CD14-positive monocyte (primary cell): ENCODE results near the gene CSPG5. TPM values are rescaled to one million over a fixed set of nuclear protein-coding genes. Genes with fewer than 3 reads are reported as not detected.

ENCODE experiments used
- DNase-seq, 3 donors: peaks; one replicate each; pipeline ENCODE4 v3.0.0-alpha.2; 2011 to 2022
- H2AFZ ChIP-seq: 2 replicates; pipeline ENCODE4 v1.6.0; 2012; ENCODE audit warnings: mild to moderate bottlenecking, low read depth, low read length, inconsistent platforms; ENCODE audit not compliant: insufficient read depth, poor library complexity, severe bottlenecking
- H3K27ac ChIP-seq, 2 donors: 1 replicate in 1 of 2; 2 replicates in 1 of 2; pipeline ENCODE4 v1.5.1; 2012 to 2013; ENCODE audit warnings: low read length in 2 of 2, control low read depth in 1 of 2, inconsistent platforms in 1 of 2, low read depth in 1 of 2, mild to moderate bottlenecking in 1 of 2
- H3K27me3 ChIP-seq, 2 donors: one replicate each; pipeline versions ENCODE4 v1.6.0 to v1.6.1; 2011 to 2013; ENCODE audit warnings: low read length in 2 of 2; ENCODE audit not compliant: control insufficient read depth in 2 of 2, insufficient read depth in 2 of 2
- H3K36me3 ChIP-seq, 2 donors: replicated peaks in 1 of 2; 1 replicate in 1 of 2; 2 replicates in 1 of 2; pipeline versions ENCODE4 v1.5.1 to v1.6.1; 2012 to 2013; ENCODE audit warnings: low read length in 2 of 2, control low read depth in 1 of 2, inconsistent platforms in 1 of 2, mild to moderate bottlenecking in 1 of 2; ENCODE audit not compliant: insufficient read depth in 2 of 2, control insufficient read depth in 1 of 2
- H3K4me1 ChIP-seq, 2 donors: 1 replicate in 1 of 2; 2 replicates in 1 of 2; pipeline versions ENCODE4 v1.5.1 to v1.6.1; 2012 to 2013; ENCODE audit warnings: low read length in 2 of 2, control low read depth in 1 of 2, inconsistent platforms in 1 of 2, mild to moderate bottlenecking in 1 of 2, moderate library complexity in 1 of 2; ENCODE audit not compliant: insufficient read depth in 2 of 2, control insufficient read depth in 1 of 2
- H3K4me2 ChIP-seq: replicated peaks from 2 replicates; pipeline ENCODE3; 2012; ENCODE audit warnings: low read length, moderate library complexity, mild to moderate bottlenecking; ENCODE audit not compliant: poor library complexity, severe bottlenecking; ENCODE audit errors: extremely low read depth
- H3K4me3 ChIP-seq, 3 experiments: fragments of 200-600 bp in 1 of 3; sonication (generic) in 1 of 3; replicated peaks in 1 of 3; 1 replicate in 2 of 3; 2 replicates in 1 of 3; pipeline ENCODE4 v1.5.1; 2011 to 2013; ENCODE audit warnings: low read length in 3 of 3, mild to moderate bottlenecking in 3 of 3, control low read depth in 2 of 3, low read depth in 2 of 3, inconsistent platforms in 1 of 3, moderate library complexity in 1 of 3
- H3K79me2 ChIP-seq: 2 replicates; pipeline ENCODE4 v1.6.0; 2012; ENCODE audit warnings: mild to moderate bottlenecking, control low read depth, inconsistent platforms, low read length, moderate library complexity; ENCODE audit not compliant: insufficient read depth
- H3K9ac ChIP-seq: 2 replicates; pipeline ENCODE4 v1.6.0; 2017; ENCODE audit warnings: low read length, mild to moderate bottlenecking; ENCODE audit not compliant: insufficient read depth, poor library complexity, severe bottlenecking
- H3K9me3 ChIP-seq, 2 donors: replicated peaks in 1 of 2; 1 replicate in 1 of 2; 2 replicates in 1 of 2; pipeline versions ENCODE4 v1.5.1 to v1.6.1; 2012 to 2013; ENCODE audit warnings: low read length in 2 of 2, control low read depth in 1 of 2; ENCODE audit not compliant: control insufficient read depth in 1 of 2, insufficient read depth in 1 of 2
- H4K20me1 ChIP-seq: 2 replicates; pipeline ENCODE4 v1.6.0; 2012; ENCODE audit warnings: mild to moderate bottlenecking, low read length, control low read depth, moderate library complexity; ENCODE audit not compliant: insufficient read depth
- H3K27ac Mint-ChIP-seq, 7 donors: one replicate each; pipeline ENCODE4 v1.8.0; 2020; ENCODE audit warnings: mild to moderate bottlenecking in 7 of 7, mixed read lengths in 7 of 7, moderate library complexity in 6 of 7, inconsistent platforms in 2 of 7
- H3K27me3 Mint-ChIP-seq, 3 donors: one replicate each; pipeline ENCODE4 v1.8.0; 2021 to 2022; ENCODE audit warnings: low read depth in 3 of 3, mild to moderate bottlenecking in 3 of 3, mixed read lengths in 3 of 3, moderate library complexity in 3 of 3, inconsistent platforms in 1 of 3
- H3K36me3 Mint-ChIP-seq, 2 donors: one replicate each; pipeline ENCODE4 v1.8.0; 2020; ENCODE audit warnings: mixed read lengths in 2 of 2, inconsistent platforms in 1 of 2, mild to moderate bottlenecking in 1 of 2
- H3K4me1 Mint-ChIP-seq: one replicate; pipeline ENCODE4 v1.8.0; 2020; ENCODE audit warnings: mild to moderate bottlenecking, mixed read lengths
- H3K4me3 Mint-ChIP-seq, 2 donors: one replicate each; pipeline ENCODE4 v1.8.0; 2020; ENCODE audit warnings: mild to moderate bottlenecking in 2 of 2, mixed read lengths in 2 of 2, moderate library complexity in 1 of 2
- H3K9me3 Mint-ChIP-seq, 7 donors: one replicate each; pipeline ENCODE4 v1.8.0; 2020 to 2022; ENCODE audit warnings: mixed read lengths in 7 of 7, mild to moderate bottlenecking in 6 of 7, moderate library complexity in 6 of 7, inconsistent platforms in 2 of 7
- WGBS: methylation state at CpG from one replicate; pipeline ENCODE4 v1.1.5; 2013; ENCODE audit warnings: missing lambda C conversion rate; ENCODE audit not compliant: insufficient coverage; 5-methylcytosine and 5-hydroxymethylcytosine counted together
- intact Hi-C, 2 donors: fragments of 100-400 bp; cut with micrococcal nuclease; formaldehyde crosslinking; loops; one replicate each; pipeline versions ENCODE4 v1.15.0 to v1.15.1; 2023
- polyA plus RNA-seq, 3 donors: library from polyadenylated mRNA; depleted of rRNA in 1 of 3; unstranded in 2 of 3; stranded (reverse) in 1 of 3; fragments of 300-500 nt in 2 of 3; fragments of >200 nt in 1 of 3; fragmentation: Illumina TruSeq in 2 of 3; gene quantifications; 1 replicate in 2 of 3; 2 replicates in 1 of 3; pipeline ENCODE4 v1.2.3, GENCODE V29; 2012 to 2021
- TF ChIP-seq, protein P1 (sequence below): fragments of 200-600 bp; IDR thresholded peaks from one replicate; pipeline ENCODE4 v1.8.0; 2022; ENCODE audit warnings: antibody characterized with exemption, mild to moderate bottlenecking

The CSPG5 gene
- polyA plus RNA-seq, 3 donors: not detected

DNA sequence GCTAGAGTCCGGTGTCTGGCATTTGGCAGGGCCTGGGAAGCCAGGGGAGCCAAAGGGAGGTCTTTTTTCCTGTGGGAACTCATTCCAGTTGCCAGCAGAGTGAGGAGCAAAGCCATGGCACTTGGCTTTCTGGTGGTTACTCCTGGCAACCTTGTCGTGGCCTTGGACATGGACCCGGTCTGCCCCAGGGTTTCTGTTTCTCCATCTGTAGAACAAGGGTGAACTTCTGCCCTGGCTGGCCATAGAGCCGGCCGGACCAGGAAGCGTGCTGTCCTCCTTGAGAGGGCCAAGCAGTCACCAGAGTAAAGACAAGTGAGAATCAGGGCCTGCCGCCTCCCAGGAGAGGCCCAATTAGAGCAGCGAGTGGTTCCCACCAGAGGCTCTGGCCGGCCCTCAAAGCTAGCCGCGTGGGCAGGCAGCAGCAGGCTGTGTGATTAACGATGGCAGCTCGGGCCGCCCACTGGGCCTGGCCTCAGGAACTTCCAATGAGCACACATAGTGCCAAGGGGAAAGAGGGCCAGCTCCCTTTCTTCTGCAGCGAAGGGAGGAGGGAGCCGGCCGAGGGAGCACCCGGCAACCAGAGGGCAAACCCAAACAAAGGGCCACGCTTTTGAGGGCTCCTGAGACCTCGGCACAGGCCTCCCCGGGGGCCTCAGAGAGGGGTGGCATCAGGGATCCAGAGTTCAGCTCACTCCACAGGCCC lies 36.0 kb downstream of the CSPG5 start:
- TF ChIP-seq, protein P1, sequence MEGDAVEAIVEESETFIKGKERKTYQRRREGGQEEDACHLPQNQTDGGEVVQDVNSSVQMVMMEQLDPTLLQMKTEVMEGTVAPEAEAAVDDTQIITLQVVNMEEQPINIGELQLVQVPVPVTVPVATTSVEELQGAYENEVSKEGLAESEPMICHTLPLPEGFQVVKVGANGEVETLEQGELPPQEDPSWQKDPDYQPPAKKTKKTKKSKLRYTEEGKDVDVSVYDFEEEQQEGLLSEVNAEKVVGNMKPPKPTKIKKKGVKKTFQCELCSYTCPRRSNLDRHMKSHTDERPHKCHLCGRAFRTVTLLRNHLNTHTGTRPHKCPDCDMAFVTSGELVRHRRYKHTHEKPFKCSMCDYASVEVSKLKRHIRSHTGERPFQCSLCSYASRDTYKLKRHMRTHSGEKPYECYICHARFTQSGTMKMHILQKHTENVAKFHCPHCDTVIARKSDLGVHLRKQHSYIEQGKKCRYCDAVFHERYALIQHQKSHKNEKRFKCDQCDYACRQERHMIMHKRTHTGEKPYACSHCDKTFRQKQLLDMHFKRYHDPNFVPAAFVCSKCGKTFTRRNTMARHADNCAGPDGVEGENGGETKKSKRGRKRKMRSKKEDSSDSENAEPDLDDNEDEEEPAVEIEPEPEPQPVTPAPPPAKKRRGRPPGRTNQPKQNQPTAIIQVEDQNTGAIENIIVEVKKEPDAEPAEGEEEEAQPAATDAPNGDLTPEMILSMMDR: no peak
- H3K4me2 ChIP-seq: no peak overlapping the region
- no peak overlapping the region for H3K4me3 ChIP-seq
- Mint-ChIP-seq H3K27me3 (peaks cover 0 to 7% (median 4%) of the 10 kb centered on the region in 3 donors), H3K36me3 (no peaks in the 10 kb centered on the region), H3K9me3 (peaks cover 0 to 3% (median 0%) of the 10 kb centered on the region in 7 donors), H3K27ac (no peak overlapping the region), H3K4me1 (no peaks in the 10 kb centered on the region), H3K4me3 (no peak overlapping the region)
- H3K27ac ChIP-seq: no peak overlapping the region
- DNase-seq: no peak
- H3K27me3 ChIP-seq: no peaks in the 10 kb centered on the region
- H2AFZ ChIP-seq: no peak overlapping the region
- no peaks in the 10 kb centered on the region for H3K79me2 ChIP-seq
- H4K20me1 ChIP-seq: no peaks in the 10 kb centered on the region
- no peaks in the 10 kb centered on the region for H3K36me3 ChIP-seq
- 91% methylated on average over 21 of the region's 21 CpGs for WGBS
- no peak overlapping the region for H3K9ac ChIP-seq
- H3K4me1 ChIP-seq: no peaks in the 10 kb centered on the region
- intact Hi-C loops: no loop called here
- no peaks in the 10 kb centered on the region for H3K9me3 ChIP-seq

DNA sequence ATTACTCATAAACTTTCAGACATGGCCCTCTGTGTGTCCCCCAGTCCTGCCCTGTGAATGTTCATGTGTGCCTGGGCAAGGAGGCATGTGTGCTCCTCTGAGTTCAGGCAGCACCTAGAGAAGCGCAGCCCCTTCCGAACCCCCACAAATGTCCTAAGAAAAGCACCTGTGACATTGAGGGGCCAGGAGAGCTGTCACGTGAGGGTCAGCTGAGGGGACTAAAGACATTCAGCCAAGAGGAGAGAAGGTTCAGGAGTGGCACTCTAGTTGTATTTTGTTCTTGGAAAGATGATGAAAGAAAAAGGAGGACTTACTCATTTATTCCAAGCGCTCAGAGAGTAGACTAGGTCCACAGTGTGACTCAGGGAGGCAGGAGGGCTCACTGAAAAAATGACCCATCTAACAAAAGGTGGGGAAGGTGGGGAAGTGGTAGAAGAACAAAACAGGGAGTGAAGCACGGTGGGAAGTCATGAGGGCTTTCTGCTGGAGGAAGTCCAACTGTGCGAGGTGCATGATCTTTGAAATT lies 37.0 kb downstream of the CSPG5 start:
- Histone ChIP-seq H3K4me2 (no peak overlapping the region), H3K4me3 (no peak overlapping the region), H3K4me1 (no peaks in the 10 kb centered on the region), H3K36me3 (no peaks in the 10 kb centered on the region), H4K20me1 (no peaks in the 10 kb centered on the region), H3K27me3 (no peaks in the 10 kb centered on the region), H3K79me2 (no peaks in the 10 kb centered on the region), H3K9me3 (no peaks in the 10 kb centered on the region), H2AFZ (no peak overlapping the region), H3K27ac (no peak overlapping the region), H3K9ac (no peak overlapping the region)
- Mint-ChIP-seq H3K4me1 (no peaks in the 10 kb centered on the region), H3K36me3 (no peaks in the 10 kb centered on the region), H3K9me3 (peaks cover 0 to 3% (median 0%) of the 10 kb centered on the region in 7 donors), H3K27me3 (peaks cover 0 to 7% (median 4%) of the 10 kb centered on the region in 3 donors), H3K27ac (no peak overlapping the region), H3K4me3 (no peak overlapping the region)
- 33% methylated on average over 3 of the region's 6 CpGs for WGBS
- TF ChIP-seq, protein P1: no peak
- no peak for DNase-seq
- intact Hi-C loops: no loop called here
